Neural cell (in vitro differentiated cells): Measurements from ENCODE around the gene RIPOR2.

ENCODE experiments used
- EZH2 ChIP-seq: fragments of 200-600, 300-800 bp; shearing (Covaris generic), sonication (generic); IDR thresholded peaks from 2 replicates; pipeline ENCODE4 v1.6.1; 2014; ENCODE audit warnings: antibody characterized with exemption, low read length, borderline replicate concordance, mild to moderate bottlenecking; ENCODE audit not compliant: insufficient read depth, poor library complexity, severe bottlenecking
- RAD21 ChIP-seq: fragments of 450-650 bp; conservative IDR thresholded peaks from 2 replicates; pipeline ENCODE4 v1.6.1; 2014; ENCODE audit warnings: antibody characterized with exemption, mild to moderate bottlenecking, moderate library complexity
- REST ChIP-seq: IDR thresholded peaks from 2 replicates; pipeline ENCODE4 v1.6.1; 2012; ENCODE audit warnings: borderline replicate concordance
- SMC3 ChIP-seq: fragments of 450-650 bp; conservative IDR thresholded peaks from 2 replicates; pipeline ENCODE4 v1.6.1; 2014; ENCODE audit warnings: antibody characterized with exemption, mild to moderate bottlenecking, moderate library complexity; ENCODE audit not compliant: poor library complexity

- no peak for TF ChIP-seq SMC3
- TF ChIP-seq REST, result no peak
- TF ChIP-seq RAD21, result no peak
- no peak for TF ChIP-seq EZH2
Observed at GRCh38 chr6:24966381-24966780, 30.6 kb upstream of the RIPOR2 start.
